ENCODE measurements around the gene PER2. TPM values are rescaled to one million over a fixed set of nuclear protein-coding genes. Genes with fewer than 3 reads are reported as not detected.
A peak's percentile ranks its signal among the peaks of the same experiment; 100 is the strongest.

The PER2 gene
- polyA plus RNA-seq, 4 donors: 2.2 to 16.5 (median 4.1) TPM

DNA sequence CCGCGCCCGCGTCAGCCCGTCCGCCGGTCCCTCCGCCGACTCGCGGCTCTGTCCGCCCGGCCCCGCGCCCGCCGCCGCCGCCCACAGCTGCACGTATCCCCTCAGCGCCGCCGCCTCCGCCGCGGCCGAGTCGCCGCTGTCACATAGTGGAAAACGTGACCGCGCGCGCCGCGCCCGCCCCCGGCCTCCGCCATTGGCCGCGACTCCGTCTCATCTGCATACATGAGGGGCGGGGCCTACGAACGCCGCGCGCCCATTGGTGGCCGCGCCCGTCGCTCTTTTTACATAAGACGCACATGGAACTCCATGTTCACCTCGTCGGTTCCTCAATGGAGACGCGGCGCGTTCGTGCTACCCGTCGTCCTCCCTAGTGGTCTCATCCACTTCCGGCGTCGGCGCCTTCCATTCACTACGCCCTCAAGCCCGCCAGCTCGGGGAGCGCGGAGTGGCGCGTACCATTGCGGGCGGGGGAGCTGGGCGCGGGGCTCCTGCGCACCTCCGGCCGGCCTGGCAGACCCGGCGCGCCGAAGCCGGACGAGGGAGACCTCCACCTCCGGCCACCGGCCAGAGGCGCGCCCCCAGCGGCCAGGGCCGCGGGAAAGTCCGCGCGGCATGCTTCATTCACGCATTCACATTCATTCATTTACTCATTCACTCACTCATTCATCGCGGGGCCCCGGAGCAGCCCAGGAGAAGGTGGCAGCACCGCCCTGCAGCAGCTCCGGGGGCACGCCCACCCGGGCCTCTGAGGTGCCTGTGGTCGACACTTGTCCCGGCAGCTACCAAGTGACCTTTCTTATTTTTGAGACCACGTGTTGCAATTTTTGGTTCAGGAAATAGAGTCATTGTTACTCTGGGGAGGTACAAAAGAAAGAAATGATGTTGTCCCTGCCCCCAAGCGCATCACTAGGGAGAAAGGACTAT is 502 bp upstream of the PER2 start:
- FAIRE-seq (no peak), DNase-seq (peak; percentile 96 to 99)
- Histone ChIP-seq H3K27me3 (ENCODE audit: control insufficient read depth in 3 of 3, insufficient read depth in 3 of 3, low read length in 3 of 3) (no peaks in the 10 kb centered on the region), H3K4me1 (ENCODE audit: control insufficient read depth in 3 of 3, insufficient read depth in 2 of 3, low read depth in 1 of 3, low read length in 2 of 3) (peaks cover 8 to 58% (median 25%) of the 10 kb centered on the region in 3 donors), H3K9me3 (ENCODE audit: control insufficient read depth in 2 of 2, insufficient read depth in 1 of 2, low read depth in 1 of 2, low read length in 1 of 2) (no peaks in the 10 kb centered on the region), H3K27ac (ENCODE audit: low read depth in 1 of 3, low read length in 2 of 3) (peak overlapping the region; percentile 84 to 94 (median 91)), H3K36me3 (ENCODE audit: control insufficient read depth in 3 of 3, insufficient read depth in 2 of 3, low read depth in 1 of 3, low read length in 3 of 3) (peaks cover 0 to 15% (median 0%) of the 10 kb centered on the region in 3 donors), H3K4me3 (ENCODE audit: low read depth in 1 of 3, low read length in 3 of 3) (peak overlapping the region; percentile 63 to 92 (median 88))
- 0 to 1% (median 1%) methylated on average over 68 to 108 of the region's 108 CpGs for WGBS, 3 donors

GRCh38 chr2:238286987-238287736 is 1.2 kb downstream of the PER2 start:
- DNase-seq: peak; percentile 25 to 48
- peak overlapping the region; percentile 84 to 94 (median 91) for H3K27ac ChIP-seq (ENCODE audit: low read depth in 1 of 3, low read length in 2 of 3)
- peak overlapping the region; percentile 63 to 92 (median 88) for H3K4me3 ChIP-seq (ENCODE audit: low read depth in 1 of 3, low read length in 3 of 3)
- no peaks in the 10 kb centered on the region for H3K27me3 ChIP-seq (ENCODE audit: control insufficient read depth in 3 of 3, insufficient read depth in 3 of 3, low read length in 3 of 3)
- no peaks in the 10 kb centered on the region for H3K9me3 ChIP-seq (ENCODE audit: control insufficient read depth in 2 of 2, insufficient read depth in 1 of 2, low read depth in 1 of 2, low read length in 1 of 2)
- peaks cover 8 to 68% (median 33%) of the 10 kb centered on the region in 3 donors for H3K4me1 ChIP-seq (ENCODE audit: control insufficient read depth in 3 of 3, insufficient read depth in 2 of 3, low read depth in 1 of 3, low read length in 2 of 3)
- no peak for FAIRE-seq
- 20 to 51% (median 31%) methylated on average over 11 of the region's 11 CpGs for WGBS, 3 donors
- H3K36me3 ChIP-seq (ENCODE audit: control insufficient read depth in 3 of 3, insufficient read depth in 2 of 3, low read depth in 1 of 3, low read length in 3 of 3): peaks cover 0 to 29% (median 0%) of the 10 kb centered on the region in 3 donors

DNA sequence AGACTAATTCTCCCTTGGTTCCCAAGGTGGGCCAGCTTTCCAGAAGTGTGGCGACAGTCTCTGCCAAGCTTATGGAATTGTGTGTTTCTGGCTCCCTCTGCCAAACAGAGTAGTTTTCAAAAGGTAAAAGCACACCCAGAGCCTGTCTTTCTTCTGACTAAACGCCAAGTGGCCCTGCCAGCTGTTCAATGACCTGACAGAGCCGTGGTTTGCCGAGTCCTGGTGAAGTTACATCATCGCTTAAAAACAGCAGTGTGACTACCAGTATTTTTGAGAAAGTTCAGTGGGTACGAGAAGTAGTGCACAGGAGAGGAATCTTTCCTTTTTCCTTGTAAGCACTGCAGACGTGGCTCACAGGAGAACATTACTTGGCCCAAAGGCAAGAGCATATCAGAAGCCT is 1.9 kb downstream of the PER2 start:
- Histone ChIP-seq H3K27ac (ENCODE audit: low read depth in 1 of 3, low read length in 2 of 3) (peak overlapping the region; percentile 77 to 94 (median 91)), H3K4me1 (ENCODE audit: control insufficient read depth in 3 of 3, insufficient read depth in 2 of 3, low read depth in 1 of 3, low read length in 2 of 3) (peaks cover 8 to 68% (median 33%) of the 10 kb centered on the region in 3 donors), H3K4me3 (ENCODE audit: low read depth in 1 of 3, low read length in 3 of 3) (peak overlapping the region in 1 of 3 donors; percentile 88), H3K9me3 (ENCODE audit: control insufficient read depth in 2 of 2, insufficient read depth in 1 of 2, low read depth in 1 of 2, low read length in 1 of 2) (no peaks in the 10 kb centered on the region), H3K27me3 (ENCODE audit: control insufficient read depth in 3 of 3, insufficient read depth in 3 of 3, low read length in 3 of 3) (no peaks in the 10 kb centered on the region), H3K36me3 (ENCODE audit: control insufficient read depth in 3 of 3, insufficient read depth in 2 of 3, low read depth in 1 of 3, low read length in 3 of 3) (peaks cover 0 to 33% (median 0%) of the 10 kb centered on the region in 3 donors)
- FAIRE-seq (no peak), DNase-seq (peak; percentile 58 to 64)
- 13 to 40% (median 34%) methylated on average over 7 of the region's 7 CpGs for WGBS, 3 donors

GRCh38 chr2:238286095-238286494 is 2.3 kb downstream of the PER2 start:
- FAIRE-seq: no peak
- Histone ChIP-seq H3K4me3 (ENCODE audit: low read depth in 1 of 3, low read length in 3 of 3) (peak overlapping the region in 1 of 3 donors; percentile 11), H3K27me3 (ENCODE audit: control insufficient read depth in 3 of 3, insufficient read depth in 3 of 3, low read length in 3 of 3) (no peaks in the 10 kb centered on the region), H3K27ac (ENCODE audit: low read depth in 1 of 3, low read length in 2 of 3) (peak overlapping the region; percentile 77 to 94 (median 91)), H3K9me3 (ENCODE audit: control insufficient read depth in 2 of 2, insufficient read depth in 1 of 2, low read depth in 1 of 2, low read length in 1 of 2) (no peaks in the 10 kb centered on the region), H3K36me3 (ENCODE audit: control insufficient read depth in 3 of 3, insufficient read depth in 2 of 3, low read depth in 1 of 3, low read length in 3 of 3) (peaks cover 0 to 33% (median 0%) of the 10 kb centered on the region in 3 donors), H3K4me1 (ENCODE audit: control insufficient read depth in 3 of 3, insufficient read depth in 2 of 3, low read depth in 1 of 3, low read length in 2 of 3) (peaks cover 8 to 68% (median 33%) of the 10 kb centered on the region in 3 donors)
- WGBS, 3 donors: 11 to 38% (median 23%) methylated on average over 7 of the region's 7 CpGs
- peak in 1 of 2 donors; percentile 72 for DNase-seq

GRCh38 chr2:238285653-238286082 is 2.7 kb downstream of the PER2 start:
- Histone ChIP-seq H3K9me3 (ENCODE audit: control insufficient read depth in 2 of 2, insufficient read depth in 1 of 2, low read depth in 1 of 2, low read length in 1 of 2) (no peaks in the 10 kb centered on the region), H3K27me3 (ENCODE audit: control insufficient read depth in 3 of 3, insufficient read depth in 3 of 3, low read length in 3 of 3) (no peaks in the 10 kb centered on the region), H3K4me1 (ENCODE audit: control insufficient read depth in 3 of 3, insufficient read depth in 2 of 3, low read depth in 1 of 3, low read length in 2 of 3) (peaks cover 8 to 65% (median 33%) of the 10 kb centered on the region in 3 donors), H3K4me3 (ENCODE audit: low read depth in 1 of 3, low read length in 3 of 3) (peak overlapping the region in 1 of 3 donors; percentile 5), H3K27ac (ENCODE audit: low read depth in 1 of 3, low read length in 2 of 3) (peak overlapping the region; percentile 77 to 94 (median 91)), H3K36me3 (ENCODE audit: control insufficient read depth in 3 of 3, insufficient read depth in 2 of 3, low read depth in 1 of 3, low read length in 3 of 3) (peaks cover 0 to 33% (median 0%) of the 10 kb centered on the region in 3 donors)
- peak; percentile 88 to 96 for DNase-seq
- no peak for FAIRE-seq
- 9 to 43% (median 34%) methylated on average over 7 of the region's 7 CpGs for WGBS, 3 donors

GRCh38 chr2:238284802-238285515 is 3.5 kb downstream of the PER2 start:
- peaks cover 8 to 61% (median 36%) of the 10 kb centered on the region in 3 donors for H3K4me1 ChIP-seq (ENCODE audit: control insufficient read depth in 3 of 3, insufficient read depth in 2 of 3, low read depth in 1 of 3, low read length in 2 of 3)
- H3K27ac ChIP-seq (ENCODE audit: low read depth in 1 of 3, low read length in 2 of 3): peak overlapping the region; percentile 77 to 94 (median 91)
- no peak for FAIRE-seq
- no peaks in the 10 kb centered on the region for H3K27me3 ChIP-seq (ENCODE audit: control insufficient read depth in 3 of 3, insufficient read depth in 3 of 3, low read length in 3 of 3)
- peak overlapping the region in 1 of 3 donors; percentile 5 for H3K4me3 ChIP-seq (ENCODE audit: low read depth in 1 of 3, low read length in 3 of 3)
- H3K36me3 ChIP-seq (ENCODE audit: control insufficient read depth in 3 of 3, insufficient read depth in 2 of 3, low read depth in 1 of 3, low read length in 3 of 3): peaks cover 0 to 33% (median 0%) of the 10 kb centered on the region in 3 donors
- H3K9me3 ChIP-seq (ENCODE audit: control insufficient read depth in 2 of 2, insufficient read depth in 1 of 2, low read depth in 1 of 2, low read length in 1 of 2): no peaks in the 10 kb centered on the region
- DNase-seq: peak; percentile 53 to 58
- WGBS, 3 donors: 31 to 64% (median 36%) methylated on average over 11 of the region's 11 CpGs

DNA sequence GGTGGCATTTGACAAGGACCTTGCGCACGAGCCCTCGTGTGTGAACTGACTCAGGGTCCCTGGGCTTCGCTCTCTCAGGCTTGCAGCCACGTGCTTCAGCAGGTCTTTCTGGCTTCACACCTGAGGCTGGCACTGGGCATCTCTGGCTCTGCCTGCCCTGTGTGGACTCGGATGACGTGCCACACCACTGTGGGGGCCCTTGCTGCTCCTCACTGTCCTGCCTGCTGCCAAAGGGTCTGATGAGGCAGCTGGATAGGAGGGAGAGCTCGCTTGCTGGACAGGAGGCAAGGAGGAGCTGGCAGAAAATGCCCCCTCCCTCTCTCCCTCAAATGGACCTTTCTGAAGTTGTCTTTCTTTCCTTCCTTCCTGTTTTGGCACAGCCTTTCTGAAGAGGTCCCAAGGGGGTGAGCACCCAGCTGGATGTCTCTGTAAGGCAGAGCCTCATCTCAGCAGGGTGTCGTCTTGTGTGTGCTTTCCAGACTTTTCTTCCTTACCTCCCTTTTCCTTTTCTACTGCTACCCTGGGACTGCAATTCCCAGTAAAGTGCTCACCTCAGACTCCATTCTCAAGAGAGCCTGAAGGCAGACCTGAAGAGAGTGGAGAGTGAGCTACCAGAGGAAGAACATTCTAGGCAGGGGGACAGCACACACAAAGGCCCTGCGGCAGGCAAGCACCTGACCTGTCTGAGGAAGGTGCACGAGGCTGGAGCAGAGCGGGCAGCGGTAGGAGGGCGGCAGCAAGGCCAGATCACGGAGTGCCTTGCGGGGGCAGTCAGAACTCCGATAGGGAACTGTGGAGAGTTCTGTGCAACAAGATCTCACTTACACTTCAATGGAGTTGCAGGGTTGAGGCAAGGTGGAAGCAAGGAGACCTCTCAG is 5.3 kb downstream of the PER2 start:
- FAIRE-seq (no peak), DNase-seq (no peak)
- Histone ChIP-seq H3K36me3 (ENCODE audit: control insufficient read depth in 3 of 3, insufficient read depth in 2 of 3, low read depth in 1 of 3, low read length in 3 of 3) (peaks cover 0 to 49% (median 0%) of the 10 kb centered on the region in 3 donors), H3K9me3 (ENCODE audit: control insufficient read depth in 2 of 2, insufficient read depth in 1 of 2, low read depth in 1 of 2, low read length in 1 of 2) (no peaks in the 10 kb centered on the region), H3K4me3 (ENCODE audit: low read depth in 1 of 3, low read length in 3 of 3) (no peak overlapping the region), H3K27ac (ENCODE audit: low read depth in 1 of 3, low read length in 2 of 3) (peak overlapping the region in 1 of 3 donors; percentile 12), H3K27me3 (ENCODE audit: control insufficient read depth in 3 of 3, insufficient read depth in 3 of 3, low read length in 3 of 3) (no peaks in the 10 kb centered on the region), H3K4me1 (ENCODE audit: control insufficient read depth in 3 of 3, insufficient read depth in 2 of 3, low read depth in 1 of 3, low read length in 2 of 3) (peaks cover 9 to 68% (median 31%) of the 10 kb centered on the region in 3 donors)
- WGBS, 3 donors: 87 to 91% (median 89%) methylated on average over 17 of the region's 17 CpGs

All from small intestine (tissue), 7 donors.